Liver (tissue), 9 donors: ENCODE results near the gene RFPL2. TPM values are rescaled to one million over a fixed set of nuclear protein-coding genes. Genes with fewer than 3 reads are reported as not detected.

ENCODE experiments used
- DNase-seq: peaks from one replicate; pipeline ENCODE4 v3.0.0-alpha.2; 2017; ENCODE audit warnings: low spot score
- H3K27ac ChIP-seq, 2 donors: one replicate each; pipeline ENCODE4 v1.7.0; 2013; ENCODE audit warnings: inconsistent platforms in 2 of 2, low read length in 2 of 2, control low read depth in 1 of 2, low read depth in 1 of 2, mild to moderate bottlenecking in 1 of 2
- H3K27me3 ChIP-seq, 4 donors: one replicate each; pipeline versions ENCODE4 v1.6.1 to v1.7.0; 2013; ENCODE audit warnings: low read length in 3 of 4, inconsistent platforms in 1 of 4, mild to moderate bottlenecking in 1 of 4, moderate library complexity in 1 of 4; ENCODE audit not compliant: control insufficient read depth in 4 of 4, insufficient read depth in 4 of 4
- H3K36me3 ChIP-seq, 4 donors: one replicate each; pipeline versions ENCODE4 v1.6.1 to v1.7.0; 2013; ENCODE audit warnings: low read length in 3 of 4, mild to moderate bottlenecking in 3 of 4, low read depth in 1 of 4, moderate library complexity in 1 of 4; ENCODE audit not compliant: control insufficient read depth in 4 of 4, insufficient read depth in 3 of 4
- H3K4me1 ChIP-seq, 4 donors: one replicate each; pipeline versions ENCODE4 v1.6.1 to v1.7.0; 2013; ENCODE audit warnings: low read length in 3 of 4, mild to moderate bottlenecking in 3 of 4, moderate library complexity in 1 of 4; ENCODE audit not compliant: control insufficient read depth in 4 of 4, insufficient read depth in 4 of 4
- H3K4me3 ChIP-seq, 3 donors: one replicate each; pipeline versions ENCODE4 v1.6.1 to v1.7.0; 2013; ENCODE audit warnings: low read length in 3 of 3, control low read depth in 1 of 3, low read depth in 1 of 3, mild to moderate bottlenecking in 1 of 3
- H3K9ac ChIP-seq, 2 donors: one replicate each; pipeline ENCODE4 v1.7.0; 2013; ENCODE audit warnings: low read length in 2 of 2, mild to moderate bottlenecking in 2 of 2, moderate library complexity in 2 of 2, control low read depth in 1 of 2, low read depth in 1 of 2
- H3K9me3 ChIP-seq, 4 donors: one replicate each; pipeline versions ENCODE4 v1.6.1 to v1.7.0; 2013; ENCODE audit warnings: low read length in 3 of 4; ENCODE audit not compliant: control insufficient read depth in 4 of 4
- EGR1 ChIP-seq, 2 donors: IDR thresholded peaks; 2 replicates each; pipeline ENCODE4 v1.6.1; 2016 to 2018; ENCODE audit warnings: antibody characterized with exemption in 2 of 2, low read depth in 2 of 2
- FOXA1 ChIP-seq: IDR thresholded peaks from 2 replicates; pipeline ENCODE4 v1.6.1; 2016; ENCODE audit warnings: antibody characterized with exemption
- FOXA2 ChIP-seq: IDR thresholded peaks from 2 replicates; pipeline ENCODE4 v1.6.1; 2016; ENCODE audit warnings: antibody characterized with exemption
- GABPA ChIP-seq, 2 donors: IDR thresholded peaks in 1 of 2; conservative IDR thresholded peaks in 1 of 2; 2 replicates each; pipeline ENCODE4 v1.6.1; 2016; ENCODE audit warnings: antibody characterized with exemption in 2 of 2, mild to moderate bottlenecking in 1 of 2, moderate library complexity in 1 of 2
- HNF4A ChIP-seq, 2 donors: conservative IDR thresholded peaks; 2 replicates each; pipeline ENCODE4 v1.6.1; 2016; ENCODE audit warnings: antibody characterized with exemption in 2 of 2, mild to moderate bottlenecking in 2 of 2
- HNF4G ChIP-seq: IDR thresholded peaks from 2 replicates; pipeline ENCODE4 v1.6.1; 2016; ENCODE audit warnings: antibody characterized with exemption
- JUND ChIP-seq, 2 donors: IDR thresholded peaks; 2 replicates each; pipeline ENCODE4 v1.6.1; 2016; ENCODE audit warnings: antibody characterized with exemption in 2 of 2
- NR2F2 ChIP-seq: IDR thresholded peaks from 2 replicates; pipeline ENCODE4 v1.6.1; 2016; ENCODE audit warnings: antibody characterized with exemption
- RAD21 ChIP-seq, 2 donors: IDR thresholded peaks; 2 replicates each; pipeline ENCODE4 v1.6.1; 2016; ENCODE audit warnings: antibody characterized with exemption in 2 of 2, mild to moderate bottlenecking in 2 of 2
- RXRA ChIP-seq, 2 donors: IDR thresholded peaks; 2 replicates each; pipeline ENCODE4 v1.6.1; 2017 to 2018; ENCODE audit warnings: antibody characterized with exemption in 2 of 2, mild to moderate bottlenecking in 1 of 2
- SP1 ChIP-seq: IDR thresholded peaks from 2 replicates; pipeline ENCODE4 v1.6.1; 2018; ENCODE audit warnings: antibody characterized with exemption, mild to moderate bottlenecking
- TAF1 ChIP-seq: conservative IDR thresholded peaks from 2 replicates; pipeline ENCODE4 v1.6.1; 2016; ENCODE audit warnings: antibody characterized with exemption, mild to moderate bottlenecking
- YY1 ChIP-seq: IDR thresholded peaks from 2 replicates; pipeline ENCODE4 v1.6.1; 2016; ENCODE audit warnings: antibody characterized with exemption, mild to moderate bottlenecking
- WGBS: extraction: QIAGEN DNeasy Blood & Tissue Kit; methylation state at CpG from one replicate; pipeline ENCODE4 v1.1.7; 2013; 5-methylcytosine and 5-hydroxymethylcytosine counted together
- polyA plus RNA-seq, 2 donors: library from polyadenylated mRNA; stranded (reverse) in 1 of 2; unstranded in 1 of 2; fragments of 200-250 nt in 1 of 2; fragments of >200 nt in 1 of 2; fragmentation: Nextera tagmentation in 1 of 2; extraction: Ambion mirVana in 1 of 2; gene quantifications; one replicate each; pipeline versions ENCODE4 v1.2.1 to v1.2.3, GENCODE V29; 2013 to 2015
- total RNA-seq, 2 donors: library from RNA; depleted of rRNA; stranded (reverse); fragments of >200 nt; gene quantifications; one replicate each; pipeline ENCODE4 v1.2.3, GENCODE V29; 2014
- TF ChIP-seq, protein P1 (sequence below): IDR thresholded peaks from 2 replicates; pipeline ENCODE4 v1.6.1; 2016; ENCODE audit warnings: antibody characterized with exemption
- TF ChIP-seq, protein P2 (sequence below): IDR thresholded peaks from 2 replicates; pipeline ENCODE4 v1.6.1; 2016; ENCODE audit warnings: antibody characterized with exemption, mild to moderate bottlenecking
- TF ChIP-seq, protein P3 (sequence below): fragments of 150-350 bp; IDR thresholded peaks from 2 replicates; pipeline ENCODE4 v1.5.1; 2017; ENCODE audit warnings: improper control_type of control experiment, low read depth, low read length; ENCODE audit not compliant: missing input control
- TF ChIP-seq, protein P4 (sequence below): IDR thresholded peaks from 2 replicates; pipeline ENCODE4 v1.6.1; 2016; ENCODE audit warnings: antibody characterized with exemption
- TF ChIP-seq, protein P5 (sequence below): IDR thresholded peaks from 2 replicates; pipeline ENCODE4 v1.6.1; 2016; ENCODE audit warnings: antibody characterized with exemption
- donor health status: healthy.
- donor health status: healthy.
- donor health status: healthy.
- donor health status: healthy.
- donor health status: healthy.

Gene RFPL2
- total and polyA plus RNA-seq, 4 donors: under 0.01 to 0.98 (median 0.07) TPM; not detected in 1

DNA sequence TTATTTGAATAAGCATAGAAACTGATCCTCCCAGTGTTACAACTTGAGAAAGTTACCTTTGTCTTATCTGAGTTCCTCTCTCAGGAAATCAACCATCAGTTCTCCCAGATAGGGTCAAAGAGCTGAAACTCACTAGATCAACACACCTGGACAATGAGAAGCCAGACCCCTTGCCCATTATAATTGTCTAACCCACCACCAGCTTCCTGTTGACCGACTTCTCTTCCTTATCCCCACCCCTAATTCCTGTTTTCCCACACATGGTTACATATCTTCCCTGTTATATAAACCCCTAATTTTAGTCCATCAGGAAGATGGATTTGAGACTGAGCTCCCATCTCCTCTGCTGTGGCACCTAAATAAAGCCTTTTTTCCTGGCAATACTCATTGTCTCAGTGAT, 43.4 kb upstream of the RFPL2 start:
- H3K9me3 ChIP-seq: no peaks in the 10 kb centered on the region
- 55% methylated on average over 1 of the region's 1 CpG for WGBS
- peaks cover 4 to 20% (median 16%) of the 10 kb centered on the region in 4 donors for H3K4me1 ChIP-seq
- no peaks in the 10 kb centered on the region for H3K36me3 ChIP-seq
- H3K4me3 ChIP-seq: no peak overlapping the region
- TF ChIP-seq RXRA (IDR thresholded peaks at IDR 0.05) (no peak), EGR1 (IDR thresholded peaks at IDR 0.05; ENCODE audit: low read depth in 2 of 2) (no peak)
- TF ChIP-seq, protein P1, sequence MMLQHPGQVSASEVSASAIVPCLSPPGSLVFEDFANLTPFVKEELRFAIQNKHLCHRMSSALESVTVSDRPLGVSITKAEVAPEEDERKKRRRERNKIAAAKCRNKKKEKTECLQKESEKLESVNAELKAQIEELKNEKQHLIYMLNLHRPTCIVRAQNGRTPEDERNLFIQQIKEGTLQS: no peak
- TF ChIP-seq, protein P2, sequence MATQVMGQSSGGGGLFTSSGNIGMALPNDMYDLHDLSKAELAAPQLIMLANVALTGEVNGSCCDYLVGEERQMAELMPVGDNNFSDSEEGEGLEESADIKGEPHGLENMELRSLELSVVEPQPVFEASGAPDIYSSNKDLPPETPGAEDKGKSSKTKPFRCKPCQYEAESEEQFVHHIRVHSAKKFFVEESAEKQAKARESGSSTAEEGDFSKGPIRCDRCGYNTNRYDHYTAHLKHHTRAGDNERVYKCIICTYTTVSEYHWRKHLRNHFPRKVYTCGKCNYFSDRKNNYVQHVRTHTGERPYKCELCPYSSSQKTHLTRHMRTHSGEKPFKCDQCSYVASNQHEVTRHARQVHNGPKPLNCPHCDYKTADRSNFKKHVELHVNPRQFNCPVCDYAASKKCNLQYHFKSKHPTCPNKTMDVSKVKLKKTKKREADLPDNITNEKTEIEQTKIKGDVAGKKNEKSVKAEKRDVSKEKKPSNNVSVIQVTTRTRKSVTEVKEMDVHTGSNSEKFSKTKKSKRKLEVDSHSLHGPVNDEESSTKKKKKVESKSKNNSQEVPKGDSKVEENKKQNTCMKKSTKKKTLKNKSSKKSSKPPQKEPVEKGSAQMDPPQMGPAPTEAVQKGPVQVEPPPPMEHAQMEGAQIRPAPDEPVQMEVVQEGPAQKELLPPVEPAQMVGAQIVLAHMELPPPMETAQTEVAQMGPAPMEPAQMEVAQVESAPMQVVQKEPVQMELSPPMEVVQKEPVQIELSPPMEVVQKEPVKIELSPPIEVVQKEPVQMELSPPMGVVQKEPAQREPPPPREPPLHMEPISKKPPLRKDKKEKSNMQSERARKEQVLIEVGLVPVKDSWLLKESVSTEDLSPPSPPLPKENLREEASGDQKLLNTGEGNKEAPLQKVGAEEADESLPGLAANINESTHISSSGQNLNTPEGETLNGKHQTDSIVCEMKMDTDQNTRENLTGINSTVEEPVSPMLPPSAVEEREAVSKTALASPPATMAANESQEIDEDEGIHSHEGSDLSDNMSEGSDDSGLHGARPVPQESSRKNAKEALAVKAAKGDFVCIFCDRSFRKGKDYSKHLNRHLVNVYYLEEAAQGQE: no peak
- DNase-seq: no peak
- H3K27ac ChIP-seq: no peak overlapping the region
- H3K27me3 ChIP-seq: no peaks in the 10 kb centered on the region
- no peak overlapping the region for H3K9ac ChIP-seq

DNA sequence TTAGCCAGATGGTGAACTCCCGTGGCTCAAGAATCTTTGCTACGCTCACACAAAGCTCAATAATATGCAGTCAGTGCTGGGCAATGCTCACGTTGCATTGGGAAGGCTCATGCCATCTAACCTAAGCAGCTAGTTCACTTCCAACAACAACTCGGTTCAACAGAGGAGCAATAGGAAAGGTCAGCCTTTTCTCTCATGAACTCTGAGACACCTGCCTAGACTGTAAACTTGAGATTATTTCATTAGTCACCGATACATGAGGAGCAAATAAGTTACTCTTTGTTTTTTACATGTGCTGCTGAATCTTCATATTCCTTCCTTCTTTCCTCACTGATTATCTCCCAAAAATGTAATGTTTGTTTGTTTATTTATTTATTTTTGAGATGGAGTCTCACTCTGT, 41.3 kb upstream of the RFPL2 start:
- peaks cover 4 to 20% (median 16%) of the 10 kb centered on the region in 4 donors for H3K4me1 ChIP-seq

More for the DNA sequence above, 41.3 kb upstream of the RFPL2 start:
- TF ChIP-seq SP1 (no peak), RAD21 (IDR thresholded peaks at IDR 0.05) (no peak), FOXA1 (no peak), TAF1 (no peak), NR2F2 (no peak), HNF4A (conservative IDR thresholded peaks at IDR 0.05) (no peak), GABPA (IDR thresholded peaks at IDR 0.05 in 1 of 2, conservative IDR thresholded peaks at IDR 0.05 in 1 of 2) (no peak), FOXA2 (no peak), HNF4G (no peak), YY1 (no peak), JUND (IDR thresholded peaks at IDR 0.05) (no peak), EGR1 (IDR thresholded peaks at IDR 0.05; ENCODE audit: low read depth in 2 of 2) (no peak)
- TF ChIP-seq, protein P2: no peak
- TF ChIP-seq, protein P3, sequence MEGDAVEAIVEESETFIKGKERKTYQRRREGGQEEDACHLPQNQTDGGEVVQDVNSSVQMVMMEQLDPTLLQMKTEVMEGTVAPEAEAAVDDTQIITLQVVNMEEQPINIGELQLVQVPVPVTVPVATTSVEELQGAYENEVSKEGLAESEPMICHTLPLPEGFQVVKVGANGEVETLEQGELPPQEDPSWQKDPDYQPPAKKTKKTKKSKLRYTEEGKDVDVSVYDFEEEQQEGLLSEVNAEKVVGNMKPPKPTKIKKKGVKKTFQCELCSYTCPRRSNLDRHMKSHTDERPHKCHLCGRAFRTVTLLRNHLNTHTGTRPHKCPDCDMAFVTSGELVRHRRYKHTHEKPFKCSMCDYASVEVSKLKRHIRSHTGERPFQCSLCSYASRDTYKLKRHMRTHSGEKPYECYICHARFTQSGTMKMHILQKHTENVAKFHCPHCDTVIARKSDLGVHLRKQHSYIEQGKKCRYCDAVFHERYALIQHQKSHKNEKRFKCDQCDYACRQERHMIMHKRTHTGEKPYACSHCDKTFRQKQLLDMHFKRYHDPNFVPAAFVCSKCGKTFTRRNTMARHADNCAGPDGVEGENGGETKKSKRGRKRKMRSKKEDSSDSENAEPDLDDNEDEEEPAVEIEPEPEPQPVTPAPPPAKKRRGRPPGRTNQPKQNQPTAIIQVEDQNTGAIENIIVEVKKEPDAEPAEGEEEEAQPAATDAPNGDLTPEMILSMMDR: no peak
- TF ChIP-seq, protein P1: no peak
- TF ChIP-seq, protein P4, sequence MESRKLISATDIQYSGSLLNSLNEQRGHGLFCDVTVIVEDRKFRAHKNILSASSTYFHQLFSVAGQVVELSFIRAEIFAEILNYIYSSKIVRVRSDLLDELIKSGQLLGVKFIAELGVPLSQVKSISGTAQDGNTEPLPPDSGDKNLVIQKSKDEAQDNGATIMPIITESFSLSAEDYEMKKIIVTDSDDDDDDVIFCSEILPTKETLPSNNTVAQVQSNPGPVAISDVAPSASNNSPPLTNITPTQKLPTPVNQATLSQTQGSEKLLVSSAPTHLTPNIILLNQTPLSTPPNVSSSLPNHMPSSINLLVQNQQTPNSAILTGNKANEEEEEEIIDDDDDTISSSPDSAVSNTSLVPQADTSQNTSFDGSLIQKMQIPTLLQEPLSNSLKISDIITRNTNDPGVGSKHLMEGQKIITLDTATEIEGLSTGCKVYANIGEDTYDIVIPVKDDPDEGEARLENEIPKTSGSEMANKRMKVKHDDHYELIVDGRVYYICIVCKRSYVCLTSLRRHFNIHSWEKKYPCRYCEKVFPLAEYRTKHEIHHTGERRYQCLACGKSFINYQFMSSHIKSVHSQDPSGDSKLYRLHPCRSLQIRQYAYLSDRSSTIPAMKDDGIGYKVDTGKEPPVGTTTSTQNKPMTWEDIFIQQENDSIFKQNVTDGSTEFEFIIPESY: no peak
- TF ChIP-seq, protein P5, sequence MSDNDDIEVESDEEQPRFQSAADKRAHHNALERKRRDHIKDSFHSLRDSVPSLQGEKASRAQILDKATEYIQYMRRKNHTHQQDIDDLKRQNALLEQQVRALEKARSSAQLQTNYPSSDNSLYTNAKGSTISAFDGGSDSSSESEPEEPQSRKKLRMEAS: no peak
- Histone ChIP-seq H3K27me3 (no peaks in the 10 kb centered on the region), H3K4me3 (no peak overlapping the region), H3K9ac (no peak overlapping the region), H3K9me3 (no peaks in the 10 kb centered on the region), H3K27ac (no peak overlapping the region), H3K36me3 (no peaks in the 10 kb centered on the region)
- 79% methylated on average over 5 of the region's 5 CpGs for WGBS
- DNase-seq: no peak
